ENCODE data around the gene GSX1. TPM values are rescaled to one million over a fixed set of nuclear protein-coding genes. Genes with fewer than 3 reads are reported as not detected.
"Not testable (repeated sequence)": the region's sequence is repeated elsewhere in the genome, so short reads cannot be mapped to it uniquely, and the experiment has no call there.

Gene GSX1
- total RNA-seq, 2 donors from 2014 or later: not detected

DNA sequence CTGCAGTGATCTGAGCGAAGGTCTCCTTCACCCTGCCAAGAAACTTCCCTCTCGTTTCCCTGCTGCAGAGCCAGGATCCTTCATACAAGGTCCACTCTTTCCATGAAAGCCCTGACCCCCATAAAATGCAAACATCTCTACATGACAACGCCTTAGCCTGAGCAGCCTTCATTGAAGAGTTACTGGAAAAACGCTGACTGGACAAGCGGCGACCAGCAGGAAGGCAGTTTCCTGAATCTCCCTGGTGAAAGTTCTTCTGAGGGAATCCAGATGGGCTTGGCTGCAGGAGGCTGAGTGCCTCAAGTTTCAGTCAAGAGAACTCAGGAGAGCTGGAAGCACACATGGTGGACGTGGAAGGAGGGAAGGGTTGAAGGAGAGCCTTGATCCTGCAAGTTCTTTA lies 17.7 kb downstream of the GSX1 start:
- H3K4me3 ChIP-seq: no peak overlapping the region
- TF ChIP-seq, protein P1, sequence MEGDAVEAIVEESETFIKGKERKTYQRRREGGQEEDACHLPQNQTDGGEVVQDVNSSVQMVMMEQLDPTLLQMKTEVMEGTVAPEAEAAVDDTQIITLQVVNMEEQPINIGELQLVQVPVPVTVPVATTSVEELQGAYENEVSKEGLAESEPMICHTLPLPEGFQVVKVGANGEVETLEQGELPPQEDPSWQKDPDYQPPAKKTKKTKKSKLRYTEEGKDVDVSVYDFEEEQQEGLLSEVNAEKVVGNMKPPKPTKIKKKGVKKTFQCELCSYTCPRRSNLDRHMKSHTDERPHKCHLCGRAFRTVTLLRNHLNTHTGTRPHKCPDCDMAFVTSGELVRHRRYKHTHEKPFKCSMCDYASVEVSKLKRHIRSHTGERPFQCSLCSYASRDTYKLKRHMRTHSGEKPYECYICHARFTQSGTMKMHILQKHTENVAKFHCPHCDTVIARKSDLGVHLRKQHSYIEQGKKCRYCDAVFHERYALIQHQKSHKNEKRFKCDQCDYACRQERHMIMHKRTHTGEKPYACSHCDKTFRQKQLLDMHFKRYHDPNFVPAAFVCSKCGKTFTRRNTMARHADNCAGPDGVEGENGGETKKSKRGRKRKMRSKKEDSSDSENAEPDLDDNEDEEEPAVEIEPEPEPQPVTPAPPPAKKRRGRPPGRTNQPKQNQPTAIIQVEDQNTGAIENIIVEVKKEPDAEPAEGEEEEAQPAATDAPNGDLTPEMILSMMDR (IDR thresholded peaks at IDR 0.05): no peak
- H3K27me3 ChIP-seq: no peaks in the 10 kb centered on the region
- no peak overlapping the region for H3K27ac ChIP-seq
- H3K9me3 ChIP-seq: no peaks in the 10 kb centered on the region
- no peaks in the 10 kb centered on the region for H3K36me3 ChIP-seq
- no peak for DNase-seq (ENCODE audit: low spot score)
- H3K4me1 ChIP-seq: no peaks in the 10 kb centered on the region

DNA sequence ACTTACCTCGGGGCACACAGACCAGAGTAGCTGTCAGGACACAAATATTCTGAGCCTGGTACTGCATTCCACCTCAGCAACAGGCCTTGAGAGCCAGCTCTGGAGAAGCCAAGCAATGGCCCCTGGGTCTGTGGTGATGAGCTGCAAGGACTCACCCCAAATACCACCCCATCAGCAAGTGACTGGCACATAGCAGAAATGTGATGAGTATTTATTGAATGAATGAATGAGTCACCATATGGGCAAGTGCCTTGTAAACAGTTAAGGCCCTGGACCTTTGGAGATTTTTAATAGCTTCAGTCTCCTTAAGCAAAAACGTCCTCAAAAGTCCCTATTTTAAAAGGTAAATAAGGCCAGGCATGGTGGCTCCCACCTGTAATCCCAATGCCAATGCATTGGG lies 18.2 kb downstream of the GSX1 start:
- TF ChIP-seq, protein P1 (IDR thresholded peaks at IDR 0.05): no peak
- no peaks in the 10 kb centered on the region for H3K9me3 ChIP-seq
- DNase-seq (ENCODE audit: low spot score): no peak
- no peak overlapping the region for H3K4me3 ChIP-seq
- H3K27ac ChIP-seq: no peak overlapping the region
- H3K4me1 ChIP-seq: no peaks in the 10 kb centered on the region
- no peaks in the 10 kb centered on the region for H3K36me3 ChIP-seq
- no peaks in the 10 kb centered on the region for H3K27me3 ChIP-seq

DNA sequence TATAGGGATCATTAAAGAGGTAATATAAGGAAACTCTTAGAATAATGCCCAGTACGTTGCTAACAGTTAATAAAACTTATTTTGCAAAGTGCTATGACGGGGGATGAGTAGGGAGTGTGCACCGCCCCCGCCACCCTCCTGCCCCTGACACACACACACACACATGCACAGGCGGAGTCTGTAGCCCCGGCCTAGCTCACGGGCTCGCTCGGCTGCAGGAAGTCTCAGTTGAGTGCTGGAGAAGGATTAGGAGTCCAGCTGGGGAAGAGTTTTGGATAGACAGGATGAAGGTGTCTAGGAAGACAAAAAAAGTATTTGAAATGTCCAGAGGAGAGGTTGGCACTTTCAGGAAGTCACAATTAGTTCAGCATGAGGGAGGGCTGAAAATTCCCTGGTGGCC lies 21.5 kb downstream of the GSX1 start:
- no peaks in the 10 kb centered on the region for H3K27me3 ChIP-seq
- H3K36me3 ChIP-seq: no peaks in the 10 kb centered on the region
- H3K9me3 ChIP-seq: no peaks in the 10 kb centered on the region
- no peak overlapping the region for H3K4me3 ChIP-seq
- no peaks in the 10 kb centered on the region for H3K4me1 ChIP-seq
- TF ChIP-seq, protein P1 (IDR thresholded peaks at IDR 0.05): no peak
- no peak overlapping the region for H3K27ac ChIP-seq
- no peak for DNase-seq (ENCODE audit: low spot score)

DNA sequence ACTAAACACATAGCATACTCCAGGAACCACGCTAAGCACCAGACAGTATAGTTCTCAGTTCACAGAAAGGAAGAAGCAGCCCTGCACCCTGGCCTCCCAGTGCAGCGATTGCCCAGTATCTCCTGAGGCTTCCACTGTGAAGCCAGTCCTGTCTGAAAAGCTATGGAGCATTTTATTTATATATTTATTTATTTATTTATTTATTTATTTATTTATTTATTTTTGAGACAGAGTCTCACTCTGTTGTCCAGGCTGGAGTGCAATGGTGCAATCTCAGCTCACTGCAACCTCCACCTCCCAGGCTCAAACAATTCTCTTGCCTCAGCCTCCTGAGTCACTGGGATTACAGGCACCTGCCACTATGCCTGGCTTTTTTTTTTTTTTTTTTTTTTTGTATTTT lies 25.5 kb downstream of the GSX1 start:
- not testable (repeated sequence) for H3K27me3 ChIP-seq; DNase-seq (ENCODE audit: low spot score); H3K36me3 ChIP-seq; H3K4me3 ChIP-seq; H3K27ac ChIP-seq; H3K9me3 ChIP-seq; H3K4me1 ChIP-seq

DNA sequence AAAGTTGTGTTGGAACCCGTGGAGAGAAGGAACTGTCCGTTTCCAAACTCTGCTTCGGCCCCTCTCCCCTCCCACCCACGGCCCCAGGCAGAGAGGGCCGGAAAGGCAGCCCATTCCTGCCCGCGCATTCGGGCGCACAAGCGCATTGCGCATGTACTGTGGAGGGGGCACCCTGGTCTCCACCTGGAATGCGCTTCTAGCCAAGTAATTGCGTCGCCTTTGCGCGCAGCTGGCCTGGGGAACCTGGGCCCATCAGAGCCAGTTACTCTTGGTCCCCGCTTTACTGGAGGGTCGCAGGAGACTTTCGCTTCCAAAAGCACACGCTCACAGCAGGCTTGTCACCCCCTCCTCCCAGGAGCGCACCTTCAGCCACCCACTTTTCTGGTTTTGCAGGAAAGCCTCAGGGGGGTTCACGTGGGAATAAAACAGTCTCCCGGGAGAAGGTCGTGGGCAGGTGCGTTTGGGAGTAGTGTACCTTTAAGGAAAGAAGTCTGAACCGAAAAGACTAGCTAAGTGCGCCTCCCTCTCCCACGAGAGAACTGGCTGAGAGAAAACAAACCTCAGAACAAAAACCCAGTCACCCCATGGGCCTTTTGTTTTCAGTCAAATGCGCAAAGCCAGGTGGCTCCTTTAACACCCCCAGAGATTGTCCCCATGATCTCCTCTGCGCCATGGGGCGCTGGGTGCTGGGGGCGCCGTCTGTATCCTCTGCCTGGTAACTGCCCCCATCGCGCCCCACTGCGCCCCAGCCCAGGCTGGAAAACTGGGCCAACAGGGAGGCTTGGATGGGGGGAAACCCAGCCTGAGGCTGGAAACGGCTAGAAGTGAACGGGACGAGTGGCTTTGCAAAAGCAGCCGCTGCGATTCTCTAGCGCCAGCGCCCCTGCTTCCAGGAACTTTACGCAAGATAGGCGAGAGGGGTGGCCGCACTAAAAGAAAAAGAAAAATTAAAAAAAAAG lies 28.5 kb downstream of the GSX1 start:
- peaks cover 0 to 6% of the 10 kb centered on the region in 2 donors for H3K27me3 ChIP-seq
- TF ChIP-seq, protein P1 (IDR thresholded peaks at IDR 0.05): no peak
- H3K4me3 ChIP-seq: no peak overlapping the region
- H3K4me1 ChIP-seq: no peaks in the 10 kb centered on the region
- H3K9me3 ChIP-seq: no peaks in the 10 kb centered on the region
- H3K27ac ChIP-seq: no peak overlapping the region
- no peak for DNase-seq (ENCODE audit: low spot score)
- H3K36me3 ChIP-seq: no peaks in the 10 kb centered on the region

DNA sequence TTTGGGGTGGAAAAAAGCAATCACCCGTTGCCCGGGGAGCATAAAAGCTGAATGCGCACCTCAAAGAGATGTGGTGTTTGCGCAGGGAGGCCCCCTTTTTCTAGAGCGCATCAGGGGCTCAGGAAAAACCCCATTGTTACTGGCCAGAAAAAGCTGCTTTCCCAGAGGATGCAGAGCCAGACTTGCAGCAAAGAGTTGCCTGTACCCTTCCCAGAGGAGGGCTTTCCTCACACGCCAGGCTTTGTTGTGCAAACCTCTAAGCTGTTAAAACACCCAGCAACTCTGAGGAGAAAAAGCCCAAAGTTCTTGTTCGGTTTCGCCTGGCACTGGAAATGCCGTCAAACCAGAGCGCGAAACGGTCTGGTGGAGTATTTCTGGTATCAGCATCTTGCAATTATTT lies 29.3 kb downstream of the GSX1 start:
- DNase-seq (ENCODE audit: low spot score): no peak
- Histone ChIP-seq H3K4me1 (peaks cover 0 to 4% of the 10 kb centered on the region in 2 donors), H3K9me3 (no peaks in the 10 kb centered on the region), H3K27me3 (peaks cover 0 to 6% of the 10 kb centered on the region in 2 donors), H3K4me3 (no peak overlapping the region), H3K36me3 (no peaks in the 10 kb centered on the region), H3K27ac (no peak overlapping the region)
- TF ChIP-seq, protein P1 (IDR thresholded peaks at IDR 0.05): no peak

Data from right atrium auricular region (tissue), 2 donors.